Right kidney (tissue), 9 donors: ENCODE results near the gene OLIG3.

Source experiments
- DNase-seq: peaks from one replicate; pipeline ENCODE4 v3.0.0-alpha.2; 2016
- long read RNA-seq, 8 donors: transcript quantifications; one replicate each; lab custom pipeline, GENCODE V29; 2026

Gene OLIG3
- long read RNA-seq, donor 1: 0 reads
- long read RNA-seq, donor 2: 0 reads
- long read RNA-seq, donor 3: 0 reads
- long read RNA-seq, donor 4: 0 reads
- long read RNA-seq, donor 5: 0 reads
- long read RNA-seq, donor 6: 0 reads
- long read RNA-seq, donor 7: 0 reads
- long read RNA-seq, donor 8: 0 reads

DNA sequence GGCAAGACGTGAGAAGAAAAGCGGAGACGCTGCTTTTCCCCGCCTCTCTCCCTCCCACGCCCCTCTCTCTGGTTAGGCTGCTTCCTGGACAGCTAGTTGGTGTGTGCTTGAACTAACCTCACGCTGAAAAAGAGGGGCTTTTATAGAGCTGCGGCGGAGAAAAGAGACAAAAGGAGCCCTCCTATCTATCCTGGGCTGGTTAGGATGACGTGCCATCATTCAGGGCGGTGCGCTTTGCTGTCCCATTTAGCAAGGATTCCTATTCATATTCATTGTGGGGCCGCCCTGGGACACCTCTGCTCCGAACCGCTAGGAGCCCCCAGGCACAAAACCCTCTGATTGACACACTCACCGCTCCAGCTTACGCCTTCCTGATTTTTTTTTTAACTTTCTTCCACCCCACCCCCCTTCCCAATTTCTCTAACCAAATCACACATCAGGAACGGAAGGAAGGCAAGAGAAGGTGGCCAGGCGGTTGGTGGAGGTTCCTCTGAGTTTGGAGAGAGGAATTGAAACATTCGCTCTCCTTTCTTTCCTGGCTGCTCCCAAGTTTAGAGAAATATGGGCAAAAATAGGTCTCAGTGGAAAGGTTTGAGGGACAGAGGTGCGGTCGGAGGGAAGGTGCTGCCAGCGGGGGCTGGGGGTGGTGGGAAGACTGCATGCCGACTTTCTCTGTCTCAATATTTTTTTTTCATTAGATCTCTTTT, at the start of gene OLIG3:
Gene OLIG3 (minus strand): TSS at position 114 of the 707 bp plus-strand sequence. CDS start 224 bp downstream, outside the sequence.
- DNase-seq: peak; percentile 46

DNA sequence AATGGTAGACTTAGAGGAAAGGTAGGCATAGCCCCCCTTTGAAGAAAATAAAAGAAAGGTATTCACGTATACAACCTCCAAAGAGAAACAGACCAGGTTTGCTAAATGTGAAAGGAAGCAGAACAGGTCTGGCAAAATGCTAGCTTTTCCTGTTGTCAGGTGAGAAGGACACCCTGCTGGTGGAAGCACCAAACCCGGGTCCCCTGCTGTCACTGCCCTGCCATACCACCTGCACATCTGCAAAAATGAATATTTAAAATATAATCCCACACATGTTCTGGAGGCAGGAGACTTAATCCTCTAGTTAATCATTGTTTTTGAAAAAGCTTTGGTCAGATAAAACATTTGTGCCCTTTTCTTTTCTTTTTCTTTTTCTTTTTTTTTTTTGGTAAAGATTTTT, 48.9 kb upstream of the OLIG3 start:
- no peak for DNase-seq

DNA sequence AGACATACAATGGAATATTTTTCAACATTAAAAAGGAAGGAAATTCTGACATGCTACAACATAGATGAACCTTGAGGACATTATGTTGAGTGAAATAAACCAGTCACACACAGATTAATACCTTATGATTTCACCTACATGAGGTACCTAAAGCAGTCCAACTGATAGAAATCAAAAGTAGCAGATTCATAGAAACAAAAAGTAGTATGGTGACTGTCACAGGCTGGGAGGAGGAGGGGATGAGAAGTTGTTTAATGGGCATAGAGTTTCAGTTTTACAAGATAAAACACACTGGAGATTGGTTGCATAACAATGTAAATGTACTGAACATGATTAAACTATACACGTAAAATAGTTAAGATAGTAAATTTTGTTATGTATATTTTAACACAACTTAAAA, 48.5 kb upstream of the OLIG3 start:
- DNase-seq: no peak

DNA sequence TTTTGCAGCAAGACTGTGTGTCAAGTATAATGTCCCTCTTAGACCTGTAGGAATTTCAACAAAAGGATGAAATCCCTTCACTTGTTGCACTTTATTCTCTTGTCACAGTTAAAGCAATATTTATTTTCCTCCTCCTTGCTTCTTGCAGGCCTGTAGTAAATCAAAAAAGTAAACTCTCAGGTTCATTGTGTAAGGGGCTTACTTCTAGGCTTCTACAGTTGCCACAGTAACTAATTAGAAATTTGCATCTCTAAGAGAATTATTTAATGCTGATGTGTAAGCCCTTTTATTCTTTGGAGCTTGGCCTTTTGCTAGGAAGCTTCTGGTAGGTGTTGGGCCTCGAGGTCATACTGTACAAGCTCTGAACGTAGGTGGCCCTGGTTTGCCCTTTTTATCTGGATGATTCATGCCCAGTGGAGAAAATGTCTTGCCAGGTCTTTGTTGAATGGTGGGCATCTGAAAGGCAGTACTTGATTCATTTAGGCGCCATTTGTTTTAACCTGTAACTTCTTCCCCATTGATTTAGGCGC, 47.4 kb upstream of the OLIG3 start:
- no peak for DNase-seq

DNA sequence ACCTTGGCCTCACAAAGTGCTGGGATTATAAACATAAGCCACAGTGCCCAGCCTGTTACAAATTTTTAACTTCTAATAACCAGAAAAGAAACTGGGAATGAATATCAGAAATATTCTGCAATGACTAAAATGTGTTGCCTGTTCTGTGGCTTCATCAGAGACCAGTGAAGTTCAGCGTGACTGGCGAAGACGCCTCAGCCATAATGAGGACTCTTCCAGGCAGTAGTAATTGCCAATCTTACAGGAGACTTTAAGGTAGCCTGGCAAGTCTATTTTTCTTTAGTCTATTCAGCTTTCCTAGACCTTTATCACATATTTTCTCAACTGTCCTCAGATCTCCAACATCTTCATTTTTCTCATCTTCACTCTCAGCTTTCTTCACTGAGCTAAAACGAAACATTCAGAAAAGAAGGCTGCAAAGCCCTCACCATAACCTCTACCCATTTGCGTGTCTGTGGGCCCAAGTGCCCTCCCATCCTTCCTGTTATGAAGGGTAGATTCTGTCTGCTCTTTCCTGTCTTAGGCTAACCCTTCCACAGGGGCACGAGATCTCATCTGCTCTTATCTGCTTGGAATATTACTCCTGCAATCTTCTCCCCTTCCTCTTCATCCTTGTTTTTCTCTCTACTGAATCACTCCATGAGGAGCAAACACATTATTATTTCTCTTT, 42.0 kb upstream of the OLIG3 start:
- DNase-seq: no peak

DNA sequence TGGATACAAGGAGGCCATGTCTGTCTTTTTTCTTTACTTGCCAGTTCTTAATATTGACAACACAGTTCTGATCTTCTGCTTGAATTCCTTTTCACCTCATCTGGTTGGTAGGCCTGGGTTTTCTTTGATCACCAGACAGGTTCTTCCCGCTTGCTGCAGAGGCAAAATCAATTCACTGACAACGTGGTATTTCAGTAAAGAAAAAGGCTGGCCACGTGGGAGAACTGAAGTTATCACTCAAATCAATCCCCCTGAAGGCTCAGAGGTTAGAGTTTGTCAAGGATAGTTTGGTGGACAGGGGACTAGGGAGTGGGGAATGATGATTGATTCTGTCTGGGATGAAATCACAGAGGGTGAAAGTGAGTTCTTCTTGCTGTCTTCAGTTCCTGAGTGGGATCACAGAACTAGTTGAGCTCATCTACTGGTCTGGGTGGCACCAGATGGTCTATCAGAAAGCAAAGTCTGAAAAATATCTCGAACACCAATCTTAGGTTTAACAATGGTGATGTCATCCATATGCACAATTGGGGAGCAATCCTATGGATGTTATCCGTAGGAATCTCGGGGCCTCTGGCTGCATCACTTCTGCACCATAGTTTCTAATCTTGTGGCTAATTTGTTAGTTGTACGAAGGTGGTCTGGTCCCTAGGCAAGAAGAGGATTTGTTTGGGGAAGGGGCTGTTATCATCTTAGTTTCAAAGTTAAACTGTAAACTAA, 37.3 kb upstream of the OLIG3 start:
- DNase-seq: no peak

DNA sequence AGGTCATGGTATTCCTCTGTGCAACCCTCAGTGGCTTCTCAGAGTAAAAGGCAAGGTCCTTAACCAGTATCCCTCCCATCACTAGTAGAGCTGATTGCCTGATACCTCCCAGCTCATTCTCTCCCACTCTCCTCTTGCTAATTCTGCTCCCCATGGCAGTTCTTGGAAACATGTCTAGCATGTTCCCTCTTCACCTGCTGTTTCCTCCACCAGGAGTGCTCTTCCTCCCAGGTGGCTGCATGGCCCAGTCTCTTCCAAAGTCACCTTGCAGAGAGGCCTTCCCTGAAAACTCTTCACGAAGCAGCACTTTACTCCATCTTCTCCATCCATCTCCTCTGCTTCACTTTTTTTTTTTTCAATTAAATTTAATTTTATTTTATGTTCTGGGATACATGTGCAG, 36.2 kb upstream of the OLIG3 start:
- DNase-seq: no peak

DNA sequence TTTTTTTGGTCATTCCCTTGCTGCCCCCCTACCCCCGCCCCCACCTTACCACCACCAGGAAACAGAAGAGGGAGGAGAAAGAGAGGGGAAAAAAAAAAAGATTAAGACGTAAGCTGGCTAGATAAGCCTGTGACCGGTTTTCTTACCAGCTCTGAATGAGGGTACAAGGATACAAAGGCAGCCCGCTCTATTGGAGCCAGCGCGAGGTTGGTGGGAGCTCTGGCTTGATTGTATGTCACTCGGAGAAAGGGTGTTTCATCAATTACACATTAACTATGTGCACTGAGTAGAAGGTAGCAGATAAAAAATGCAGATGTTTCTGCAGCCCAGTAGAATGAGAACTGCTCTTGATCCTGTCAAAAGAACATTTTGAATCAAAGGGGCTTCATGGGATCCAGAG, 28.6 kb upstream of the OLIG3 start:
- DNase-seq: no peak

DNA sequence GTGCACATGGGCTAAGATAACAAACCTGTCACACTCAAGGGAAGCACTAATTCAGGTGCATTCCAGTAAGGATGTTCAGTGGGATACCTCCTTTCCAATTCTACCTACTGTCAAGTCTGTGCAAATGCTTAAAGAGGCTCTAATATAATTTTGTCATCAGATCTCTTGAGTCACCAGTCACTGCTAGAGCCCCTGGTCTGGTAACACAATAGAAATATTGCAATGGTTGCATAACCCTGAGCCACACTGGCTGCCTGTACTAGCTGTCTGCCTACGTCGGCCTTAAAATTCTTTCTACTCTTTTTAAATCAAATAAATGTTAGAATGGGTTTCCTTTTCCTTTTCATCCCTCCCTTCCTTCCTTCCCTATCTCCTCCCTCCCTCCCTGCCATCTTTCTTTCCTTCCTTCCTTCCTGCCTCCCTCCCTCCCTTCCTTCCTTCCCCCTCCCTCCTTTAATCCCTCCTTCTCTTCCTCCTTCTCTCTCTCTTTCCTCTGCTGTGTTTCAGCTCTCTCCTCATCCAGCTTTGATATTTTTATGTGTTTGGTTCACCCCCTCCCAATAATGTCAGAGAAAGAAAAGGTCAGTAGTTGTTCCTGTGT, 28.1 kb upstream of the OLIG3 start:
- no peak for DNase-seq

DNA sequence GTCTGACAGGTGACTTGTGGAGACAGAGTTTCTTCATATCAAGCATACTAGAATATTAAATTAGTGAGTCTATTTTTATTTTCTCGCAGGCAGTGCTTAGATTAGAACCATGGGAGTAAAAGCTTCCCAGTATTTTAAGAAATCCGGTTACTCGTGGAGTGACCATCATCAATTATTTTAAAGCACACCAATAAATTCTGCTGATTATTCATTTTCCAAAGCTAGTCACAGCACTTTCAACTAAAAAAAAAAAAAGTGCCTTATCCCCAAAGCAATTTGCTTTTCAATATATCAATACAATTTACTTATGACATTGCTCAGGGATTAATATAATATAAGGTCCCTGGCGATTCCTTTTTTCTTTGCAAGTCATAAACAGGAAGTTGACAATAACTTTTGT, 26.3 kb upstream of the OLIG3 start:
- DNase-seq: no peak

DNA sequence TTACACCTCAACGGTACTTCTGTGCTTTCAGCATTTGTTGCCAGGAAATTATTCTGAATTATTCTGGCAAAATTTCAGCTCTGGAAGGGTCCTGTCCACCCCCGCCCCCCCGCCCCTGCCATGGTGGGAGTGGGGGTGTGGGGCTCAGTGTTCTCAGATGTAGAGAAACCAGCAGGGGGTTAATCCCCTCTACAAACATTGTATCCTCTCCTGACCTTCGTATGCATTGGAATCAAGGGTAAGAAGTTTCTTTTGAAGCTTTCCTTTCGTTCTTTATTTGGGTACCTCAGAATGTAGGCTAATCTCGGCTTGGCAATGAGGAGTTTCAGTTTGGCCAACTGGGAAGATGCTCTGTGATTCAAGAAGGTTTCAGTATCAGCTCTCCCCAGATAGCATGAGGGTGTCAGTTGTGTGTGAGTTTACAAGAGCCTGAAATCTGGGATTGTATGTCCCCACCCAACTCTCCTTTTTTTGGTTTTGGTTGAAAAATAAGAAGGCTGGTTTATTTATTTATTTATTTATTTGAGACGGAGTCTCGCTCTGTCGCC, 25.5 kb upstream of the OLIG3 start:
- DNase-seq: no peak

DNA sequence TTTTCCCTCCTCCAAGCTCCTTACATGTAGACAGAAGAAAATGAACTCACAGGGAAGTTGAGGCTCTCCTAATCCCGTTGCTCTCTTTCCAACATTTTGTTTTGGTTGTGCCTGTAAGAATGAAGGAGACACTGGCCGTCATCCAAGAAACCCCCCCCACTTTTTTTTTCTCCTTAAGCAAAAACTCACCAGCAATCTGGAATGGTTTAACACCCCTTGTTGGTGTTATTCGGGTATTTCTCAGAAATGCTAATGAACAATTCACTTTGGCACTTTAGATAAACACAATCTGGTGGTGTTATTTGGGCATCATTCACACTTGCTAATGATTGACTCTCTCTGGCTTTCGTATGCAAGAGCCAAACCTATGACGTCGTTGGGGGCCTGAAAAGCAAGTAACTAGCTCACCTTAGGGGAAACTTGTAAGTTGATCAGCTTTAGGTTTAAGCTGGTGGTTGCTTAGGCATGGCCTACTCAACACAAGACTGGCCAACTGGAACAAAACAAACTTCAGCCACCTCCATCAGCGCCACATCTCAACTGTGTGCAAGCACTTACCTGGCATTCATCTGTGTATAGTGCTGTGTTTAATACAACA, 24.3 kb upstream of the OLIG3 start:
- no peak for DNase-seq

DNA sequence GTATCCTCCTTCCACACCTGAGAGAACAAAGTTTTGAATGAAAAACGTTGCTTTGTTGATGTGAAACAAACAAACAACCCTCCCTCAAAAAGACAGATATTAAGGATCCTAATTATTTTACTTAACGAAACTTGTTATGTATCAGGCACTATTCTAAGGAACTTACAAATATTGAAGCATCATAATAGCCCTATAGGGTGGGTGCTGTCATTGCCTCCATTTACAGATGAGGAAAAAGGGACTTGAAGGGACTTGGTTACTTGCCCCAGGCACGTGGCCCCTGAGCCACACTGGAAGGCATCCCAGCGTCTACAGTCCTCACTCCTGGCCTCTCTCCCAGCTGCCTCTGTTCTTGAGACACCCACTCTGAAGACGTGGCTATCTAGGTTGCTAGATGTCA, 20.2 kb upstream of the OLIG3 start:
- no peak for DNase-seq

DNA sequence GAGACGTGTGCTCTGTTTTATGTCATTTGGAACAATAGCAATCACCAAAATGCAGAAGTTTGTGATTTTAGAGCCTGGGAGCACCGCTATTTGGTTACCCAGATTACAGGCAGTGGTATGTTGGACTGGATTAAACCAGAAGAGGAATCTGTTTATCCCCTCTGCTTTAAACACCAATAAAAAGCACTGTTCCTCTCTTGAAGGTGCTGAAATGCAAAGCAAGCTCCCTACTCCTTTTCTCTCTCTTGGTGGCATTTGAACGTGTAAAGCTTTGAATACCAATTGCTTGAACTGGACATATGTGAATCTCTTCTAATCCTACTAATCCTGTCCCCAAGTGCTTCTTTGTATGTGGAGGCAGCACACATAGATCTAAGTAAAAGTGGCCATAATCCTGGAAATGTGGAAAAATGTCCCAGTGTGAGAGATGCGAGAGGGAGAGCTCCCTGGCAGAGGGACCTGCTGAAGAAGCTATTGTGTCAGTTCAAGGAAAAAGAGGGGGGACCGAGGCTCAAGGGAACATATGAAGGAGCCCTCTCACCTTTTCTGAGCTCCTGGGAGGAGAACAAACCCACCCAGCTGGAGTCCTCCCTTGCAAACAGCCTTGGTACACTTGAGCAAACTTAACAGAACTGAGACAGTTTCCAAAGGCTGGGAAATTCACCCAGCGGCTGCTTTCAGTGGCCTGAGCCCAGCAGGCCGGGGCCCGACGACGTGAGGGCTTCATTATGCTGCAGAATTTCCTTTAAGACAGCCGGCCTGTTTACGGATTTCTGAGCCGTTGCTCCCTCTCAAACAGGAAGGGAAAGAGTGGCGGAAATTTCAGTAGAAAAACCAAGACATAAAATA, 18.8 kb upstream of the OLIG3 start:
- DNase-seq: peak; percentile 23

DNA sequence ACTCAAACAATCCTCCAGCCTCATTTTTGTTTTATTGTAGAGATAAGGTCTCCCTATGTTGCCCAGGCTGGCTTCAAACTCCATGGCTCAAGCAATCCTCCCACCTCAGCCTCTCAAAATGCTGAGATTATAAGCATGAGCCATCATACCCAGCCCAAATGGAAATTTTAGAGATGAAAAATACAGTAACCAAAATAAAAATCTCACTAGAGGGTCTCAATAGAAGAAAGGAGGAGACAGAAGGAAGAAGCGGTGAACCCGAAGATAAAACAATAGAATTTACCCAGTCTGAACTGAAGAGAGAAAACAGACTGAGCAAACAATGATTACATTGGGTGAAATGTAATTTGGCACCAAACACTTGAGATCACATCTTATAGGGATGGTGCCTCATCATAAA, 16.7 kb upstream of the OLIG3 start:
- DNase-seq: no peak

DNA sequence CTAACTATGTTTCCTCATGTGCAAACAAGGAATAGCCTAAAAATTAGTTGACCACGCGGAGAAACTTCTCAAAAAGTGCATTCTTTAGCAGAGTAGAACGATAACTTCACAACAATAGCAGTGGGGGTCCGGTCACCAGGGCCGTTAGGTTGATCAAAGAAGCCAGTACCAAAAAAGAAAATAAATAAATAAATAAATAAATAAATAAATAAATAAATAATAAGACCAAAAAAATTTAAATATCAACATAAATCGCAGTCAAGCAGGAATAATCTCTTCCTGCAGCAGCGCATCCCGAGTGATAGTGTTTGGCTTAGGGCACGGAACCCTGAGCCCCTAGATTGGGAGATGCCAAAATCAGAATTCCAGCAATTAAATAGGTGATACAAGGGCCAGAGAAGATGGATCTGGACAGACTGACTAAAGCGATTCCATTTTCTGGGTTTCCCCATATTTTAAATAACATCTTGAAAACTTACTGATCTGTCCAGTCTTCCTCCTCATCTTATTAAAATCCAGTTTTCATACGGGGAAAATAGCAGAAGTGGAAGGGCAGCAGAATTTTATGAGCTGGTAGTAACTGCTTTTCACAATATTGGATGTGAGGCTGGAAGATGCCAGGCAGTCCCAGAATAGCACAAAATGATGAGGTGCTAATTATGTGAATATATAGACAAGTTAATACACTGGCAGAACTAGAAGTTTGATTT, 4.4 kb upstream of the OLIG3 start:
- peak; percentile 42 for DNase-seq

DNA sequence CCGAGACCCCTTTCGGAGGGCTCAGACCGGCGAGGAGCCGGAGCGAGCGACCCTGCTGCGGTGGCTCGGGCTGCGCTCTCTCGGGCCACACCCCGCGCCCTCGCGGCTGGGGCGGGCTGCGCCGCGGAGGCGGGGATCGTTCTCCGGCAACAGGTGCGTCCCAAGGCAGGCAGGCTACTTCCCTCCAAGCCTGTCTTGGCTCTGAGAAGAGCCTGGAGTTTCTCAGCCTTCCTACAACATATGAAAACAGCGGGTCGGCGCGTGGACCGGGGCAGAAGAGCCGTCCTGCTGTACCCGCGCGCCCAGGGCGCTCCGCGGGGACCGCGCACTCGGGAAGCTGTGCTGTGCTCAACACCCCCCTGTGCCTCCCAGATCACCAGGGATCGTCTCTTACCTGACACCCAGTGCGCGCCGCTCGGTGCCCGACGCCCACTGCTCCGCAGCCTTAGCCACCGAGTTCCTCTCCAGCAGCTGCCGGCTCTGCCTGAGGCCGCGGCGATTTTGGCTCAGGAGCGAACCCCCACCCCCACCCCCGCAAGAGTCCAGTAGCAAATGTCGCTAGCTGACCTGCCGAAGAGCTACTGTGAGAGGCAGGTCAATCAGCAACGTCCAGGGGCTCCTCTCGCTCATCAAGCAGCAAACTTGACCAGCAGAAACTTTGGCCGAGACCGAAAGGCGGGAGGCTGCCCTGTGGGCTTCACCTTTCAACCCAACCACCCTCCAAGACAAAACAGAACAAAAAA, 3.7 kb upstream of the OLIG3 start:
- DNase-seq: peak; percentile 79

DNA sequence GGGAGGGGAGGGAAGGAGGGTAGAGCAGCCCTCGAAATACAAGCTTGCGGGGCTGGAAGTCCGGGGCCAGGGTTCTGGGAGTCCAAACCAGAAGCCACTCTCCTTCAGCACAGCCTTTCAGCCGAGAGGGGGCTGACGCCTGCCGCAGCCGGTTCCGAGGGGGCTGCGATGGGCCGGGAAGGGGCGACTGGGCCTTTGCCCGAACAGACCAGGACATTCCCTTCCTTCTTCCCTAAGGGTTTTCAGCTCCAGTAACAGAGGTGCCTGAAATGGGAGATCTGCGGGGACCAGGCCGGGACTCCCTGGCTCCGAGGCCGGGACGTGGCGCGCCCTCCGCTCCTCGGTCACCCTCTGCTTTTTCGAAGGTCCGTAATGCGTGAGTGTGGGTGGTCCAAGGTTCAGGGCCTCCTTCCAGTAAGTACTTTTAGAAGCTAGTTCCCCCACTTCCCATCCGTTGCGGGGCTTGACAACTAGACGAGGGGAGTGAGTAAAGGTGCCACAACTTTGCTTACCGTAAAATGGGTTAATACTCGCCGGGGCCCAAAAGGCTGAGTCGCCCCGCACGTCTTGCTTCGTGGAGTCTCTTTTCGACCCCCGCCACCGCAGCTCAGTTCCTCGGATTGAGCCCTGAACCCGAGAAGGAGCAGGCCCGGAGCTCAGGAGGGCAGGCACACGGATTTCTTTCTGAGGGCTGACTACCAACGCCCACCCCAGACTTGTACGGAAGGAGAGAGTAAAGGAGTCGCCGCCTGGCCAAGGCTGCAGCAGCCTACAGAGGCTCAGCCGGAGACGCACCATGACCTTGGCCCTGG, 2.9 kb upstream of the OLIG3 start:
- DNase-seq: peak; percentile 56

DNA sequence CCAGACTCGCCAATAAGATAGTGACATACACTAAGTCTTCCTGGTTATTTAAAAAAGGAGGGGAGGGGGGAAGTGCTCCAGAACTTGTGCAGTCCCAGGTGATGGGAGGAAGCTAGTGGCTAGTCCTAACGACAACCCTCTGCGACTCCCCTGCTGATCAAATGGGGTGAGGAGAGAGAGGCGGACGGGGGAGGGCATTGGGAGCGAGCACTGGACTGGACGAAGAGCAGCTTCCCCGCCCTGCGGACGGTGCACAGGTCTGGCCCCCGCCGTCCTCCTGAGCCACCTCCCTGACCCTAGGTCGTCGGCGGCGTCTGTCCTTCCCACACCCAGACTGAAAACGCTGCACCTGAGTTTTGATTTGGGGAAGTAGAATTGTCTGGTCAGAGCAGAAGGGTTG, 2.2 kb upstream of the OLIG3 start:
- DNase-seq: peak; percentile 64
